ENCODE results near the gene LILRA6. TPM values are rescaled to one million over a fixed set of nuclear protein-coding genes. Genes with fewer than 3 reads are reported as not detected.
"Not testable (repeated sequence)": the region's sequence is repeated elsewhere in the genome, so short reads cannot be mapped to it uniquely, and the experiment has no call there.

Gene LILRA6
- total RNA-seq, 1 donor from 2014 or later, result 1.1 TPM

GRCh38 chr19:54209058-54209810 lies 33.4 kb downstream of the LILRA6 start:
- intact Hi-C loops (cut with micrococcal nuclease), result loop anchor here (2.0 kb wide), 1 partner anchor 20 kb away; the partner anchor contains the start of gene MBOAT7

DNA sequence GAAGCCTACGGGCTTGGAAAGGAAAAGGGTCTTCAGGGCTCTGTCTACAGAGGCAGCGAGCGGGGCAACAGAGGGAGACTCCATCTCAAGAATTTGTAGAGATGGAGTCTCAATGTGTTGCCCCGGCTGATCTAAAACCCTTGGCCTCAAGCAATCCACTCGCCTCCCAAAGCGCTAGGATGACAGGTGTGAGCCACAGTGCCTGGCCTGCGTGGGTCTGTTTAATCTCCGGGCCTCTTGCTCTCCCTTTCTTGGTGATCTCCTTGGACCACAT lies 33.9 kb downstream of the LILRA6 start:
- intact Hi-C loops (cut with micrococcal nuclease), result loop anchor here (1.0 to 2.0 kb wide), 2 partner anchors 8 to 20 kb away; partner anchors contain the start of genes MBOAT7 and RPS9

- intact Hi-C loops (cut with micrococcal nuclease), result loop anchor here (1.0 to 2.0 kb wide), 2 partner anchors 8 to 19 kb away; partner anchors contain the start of genes MBOAT7 and RPS9
Measured at GRCh38 chr19:54207983-54208783, 34.4 kb downstream of the LILRA6 start.

GRCh38 chr19:54207676-54207982 lies 35.0 kb downstream of the LILRA6 start:
- intact Hi-C loops (cut with micrococcal nuclease), result no loop called here

DNA sequence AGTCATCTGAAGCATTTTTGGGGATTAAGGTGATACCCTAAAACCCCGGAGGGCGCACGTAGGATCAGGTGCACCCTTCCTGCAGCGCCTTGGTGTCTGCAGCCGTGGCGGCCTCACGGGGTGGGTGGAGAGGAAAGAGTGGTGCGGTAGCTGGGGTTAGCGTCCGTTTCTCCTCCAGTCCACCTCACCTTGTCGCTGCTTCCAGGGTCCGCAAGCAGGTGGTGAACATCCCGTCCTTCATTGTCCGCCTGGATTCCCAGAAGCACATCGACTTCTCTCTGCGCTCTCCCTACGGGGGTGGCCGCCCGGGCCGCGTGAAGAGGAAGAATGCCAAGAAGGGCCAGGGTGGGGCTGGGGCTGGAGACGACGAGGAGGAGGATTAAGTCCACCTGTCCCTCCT lies 35.4 kb downstream of the LILRA6 start:
- intact Hi-C loops (cut with micrococcal nuclease), result not testable (repeated sequence)

- intact Hi-C loops (cut with micrococcal nuclease), result no loop called here
Measured at GRCh38 chr19:54206831-54207177, 35.8 kb downstream of the LILRA6 start.

- intact Hi-C loops (cut with micrococcal nuclease), result no loop called here
Measured at GRCh38 chr19:54206030-54206830, 36.4 kb downstream of the LILRA6 start.

- intact Hi-C loops (cut with micrococcal nuclease), result loop anchor here (5.0 kb wide), 1 partner anchor 1437 kb away; the partner anchor contains the start of genes ZNF580 and ZNF581
Measured at GRCh38 chr19:54204767-54205468, 37.7 kb downstream of the LILRA6 start.

GRCh38 chr19:54203151-54203611 lies 39.4 kb downstream of the LILRA6 start:
- intact Hi-C loops (cut with micrococcal nuclease), result loop anchor here (5.0 kb wide), 1 partner anchor 1439 kb away; the partner anchor contains the start of genes ZNF580 and ZNF581

DNA sequence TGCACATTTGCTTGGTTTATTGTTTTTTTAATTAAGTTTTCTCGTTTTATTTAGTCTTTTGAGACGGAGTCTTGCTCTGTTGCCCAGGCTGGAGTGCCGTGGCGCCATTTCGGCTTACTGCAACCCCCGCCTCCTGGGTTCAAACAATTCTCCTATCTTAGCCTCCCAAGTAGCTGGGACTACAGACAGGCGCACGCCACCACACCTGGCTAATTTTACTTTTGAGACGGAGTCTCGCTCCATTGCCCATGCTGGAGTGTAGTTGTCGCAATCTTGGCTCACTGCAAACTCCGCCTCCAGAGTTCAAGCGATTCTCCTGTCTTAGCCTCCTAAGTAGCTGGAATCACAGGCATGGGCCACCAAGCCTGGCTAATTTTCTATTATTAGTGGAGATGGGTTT lies 40.6 kb downstream of the LILRA6 start:
- intact Hi-C loops (cut with micrococcal nuclease), result loop anchor here (5.0 kb wide), 1 partner anchor 1440 kb away; the partner anchor contains the start of genes ZNF580 and ZNF581

GRCh38 chr19:54201172-54201701 lies 41.4 kb downstream of the LILRA6 start:
- intact Hi-C loops (cut with micrococcal nuclease), result loop anchor here (5.0 kb wide), 1 partner anchor 1441 kb away; the partner anchor contains the start of genes ZNF580 and ZNF581

DNA sequence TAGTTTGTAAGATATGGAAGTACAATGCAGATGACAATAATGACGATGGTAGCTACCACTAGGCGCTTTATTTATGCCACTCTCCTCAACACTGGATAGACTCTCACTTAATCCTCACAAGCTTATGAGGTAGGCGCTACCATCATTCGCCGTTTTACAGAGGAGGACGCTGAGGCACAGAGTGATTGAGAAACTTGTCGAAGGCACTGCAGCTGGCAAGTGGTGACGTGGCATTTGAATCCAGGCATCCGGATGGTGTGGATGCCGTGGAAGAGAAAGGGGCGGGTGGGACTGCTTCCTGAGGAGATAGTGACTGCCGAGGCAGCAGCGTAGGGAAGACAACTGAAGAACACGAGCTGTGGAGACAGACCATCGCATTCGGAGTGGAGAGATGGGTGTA lies 43.2 kb downstream of the LILRA6 start:
- intact Hi-C loops (cut with micrococcal nuclease), result no loop called here

GRCh38 chr19:54197121-54197520 lies 45.5 kb downstream of the LILRA6 start:
- intact Hi-C loops (cut with micrococcal nuclease), result no loop called here

DNA sequence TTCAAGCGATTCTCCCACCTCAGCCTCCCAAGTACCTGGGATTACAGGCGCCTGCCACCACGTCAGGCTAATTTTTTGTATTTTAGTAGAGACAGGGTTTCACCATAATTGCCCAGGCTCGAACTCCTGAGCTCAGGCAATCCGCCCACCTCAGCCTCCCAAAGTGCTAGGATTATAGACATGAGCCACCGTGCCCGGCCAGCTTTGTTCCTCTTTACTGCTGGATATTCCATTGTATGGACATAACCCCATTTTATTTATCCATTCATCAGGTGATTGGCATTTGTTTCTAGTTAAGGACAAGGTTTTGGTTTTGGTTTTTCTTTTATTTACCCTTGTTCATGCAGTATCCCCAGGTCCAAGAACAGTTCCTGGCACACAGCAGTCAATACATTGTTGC lies 46.1 kb downstream of the LILRA6 start:
- intact Hi-C loops (cut with micrococcal nuclease), result no loop called here

GRCh38 chr19:54194463-54194862 lies 48.1 kb downstream of the LILRA6 start:
- intact Hi-C loops (cut with micrococcal nuclease), result loop anchor here (5.0 kb wide), 1 partner anchor 1092 kb away; the partner anchor contains the start of gene ZNF160

DNA sequence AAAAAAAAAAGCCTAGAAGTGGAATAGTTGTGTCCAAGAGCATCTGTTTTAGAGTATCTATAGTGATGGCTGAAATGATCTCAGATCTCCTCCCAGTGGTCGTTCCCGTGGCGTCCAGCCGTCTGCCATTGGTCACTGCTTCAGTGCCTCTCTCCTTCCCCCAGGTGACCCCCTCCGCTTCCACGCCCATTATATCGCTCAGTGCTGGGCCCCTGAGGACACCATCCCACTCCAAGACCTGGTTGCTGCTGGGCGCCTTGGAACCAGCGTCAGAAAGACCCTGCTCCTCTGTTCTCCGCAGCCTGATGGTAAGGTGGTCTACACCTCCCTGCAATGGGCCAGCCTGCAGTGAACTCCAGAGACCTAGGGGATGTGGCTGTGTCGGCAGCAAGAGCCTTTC lies 49.6 kb downstream of the LILRA6 start:
- intact Hi-C loops (cut with micrococcal nuclease), result loop anchor here (5.0 kb wide), 1 partner anchor 1091 kb away; the partner anchor contains the start of gene ZNF160

GRCh38 chr19:54191811-54192453 lies 50.7 kb downstream of the LILRA6 start:
- intact Hi-C loops (cut with micrococcal nuclease), result loop anchor here (1.0 to 5.0 kb wide), 3 partner anchors 24 to 1090 kb away; partner anchors contain the start of gene ZNF160

GRCh38 chr19:54191011-54191810 lies 51.4 kb downstream of the LILRA6 start, which contains the start of gene TSEN34:
TSEN34 (plus strand) TSS chr19:54191308; CDS start chr19:54191365, 57 bp downstream.
- intact Hi-C loops (cut with micrococcal nuclease), result loop anchor here (1.0 to 5.0 kb wide), 3 partner anchors 23 to 1089 kb away; partner anchors contain the start of gene ZNF160
